IgD-negative memory B cell (primary cell): ENCODE results near the gene WDFY2. TPM values are rescaled to one million over a fixed set of nuclear protein-coding genes. Genes with fewer than 3 reads are reported as not detected.

Experiments
- H3K27ac Mint-ChIP-seq, 3 donors: one replicate each; pipeline ENCODE4 v1.8.0; 2020 to 2022; ENCODE audit warnings: mild to moderate bottlenecking in 3 of 3, mixed read lengths in 3 of 3, moderate library complexity in 1 of 3
- H3K27me3 Mint-ChIP-seq: one replicate; pipeline ENCODE4 v1.8.0; 2021; ENCODE audit warnings: mixed read lengths
- H3K36me3 Mint-ChIP-seq: one replicate; pipeline ENCODE4 v1.8.0; 2020; ENCODE audit warnings: mild to moderate bottlenecking, mixed read lengths
- H3K4me1 Mint-ChIP-seq, 3 donors: one replicate each; pipeline ENCODE4 v1.8.0; 2020 to 2022; ENCODE audit warnings: mixed read lengths in 3 of 3, mild to moderate bottlenecking in 1 of 3
- H3K4me3 Mint-ChIP-seq, 4 donors: one replicate each; pipeline ENCODE4 v1.8.0; 2020 to 2022; ENCODE audit warnings: mild to moderate bottlenecking in 4 of 4, mixed read lengths in 4 of 4, moderate library complexity in 3 of 4
- H3K9me3 Mint-ChIP-seq, 3 donors: one replicate each; pipeline ENCODE4 v1.8.0; 2020 to 2021; ENCODE audit warnings: mixed read lengths in 3 of 3, mild to moderate bottlenecking in 1 of 3
- polyA plus RNA-seq: library from polyadenylated mRNA; unstranded; fragments of 300-500 nt; fragmentation: Illumina TruSeq; gene quantifications from one replicate; pipeline ENCODE4 v1.2.3, GENCODE V29; 2021

Gene WDFY2
- polyA plus RNA-seq, 1 donor from 2014 or later = 6.0 TPM

- Mint-ChIP-seq H3K9me3 (no peaks in the 10 kb centered on the region), H3K4me1 (peaks cover 36 to 44% (median 39%) of the 10 kb centered on the region in 3 donors), H3K27ac (peak overlapping the region in 2 of 3 donors; percentile 3 to 67), H3K4me3 (peak overlapping the region in 2 of 4 donors; percentile 72 to 83), H3K36me3 (peaks cover 8% of the 10 kb centered on the region), H3K27me3 (no peaks in the 10 kb centered on the region)
Observed at GRCh38 chr13:51601601-51602565, 17.6 kb downstream of the WDFY2 start.

GRCh38 chr13:51603716-51604115, 19.5 kb downstream of the WDFY2 start:
- Mint-ChIP-seq H3K27ac (no peak overlapping the region), H3K9me3 (no peaks in the 10 kb centered on the region), H3K4me1 (peaks cover 35 to 49% (median 46%) of the 10 kb centered on the region in 3 donors), H3K27me3 (no peaks in the 10 kb centered on the region), H3K36me3 (peaks cover 5% of the 10 kb centered on the region), H3K4me3 (no peak overlapping the region)

- no peaks in the 10 kb centered on the region for H3K27me3 Mint-ChIP-seq
- no peaks in the 10 kb centered on the region for H3K9me3 Mint-ChIP-seq
- no peak overlapping the region for H3K4me3 Mint-ChIP-seq
- H3K27ac Mint-ChIP-seq = peak overlapping the region in 1 of 3 donors; percentile 85
- peaks cover 40 to 54% (median 51%) of the 10 kb centered on the region in 3 donors for H3K4me1 Mint-ChIP-seq
- peaks cover 5% of the 10 kb centered on the region for H3K36me3 Mint-ChIP-seq
Observed at GRCh38 chr13:51605698-51606097, 21.4 kb downstream of the WDFY2 start.

- Mint-ChIP-seq H3K27ac (peak overlapping the region in 1 of 3 donors; percentile 62), H3K4me3 (peak overlapping the region in 1 of 4 donors; percentile 49), H3K4me1 (peaks cover 40 to 52% (median 50%) of the 10 kb centered on the region in 3 donors), H3K27me3 (no peaks in the 10 kb centered on the region), H3K9me3 (no peaks in the 10 kb centered on the region), H3K36me3 (peaks cover 5% of the 10 kb centered on the region)
Observed at GRCh38 chr13:51607165-51607564, 22.9 kb downstream of the WDFY2 start.

- Mint-ChIP-seq H3K27ac (peak overlapping the region; percentile 52 to 86 (median 73)), H3K36me3 (peaks cover 4% of the 10 kb centered on the region), H3K27me3 (peaks cover 2% of the 10 kb centered on the region), H3K4me1 (peaks cover 50 to 59% (median 56%) of the 10 kb centered on the region in 3 donors), H3K9me3 (no peaks in the 10 kb centered on the region), H3K4me3 (peak overlapping the region; percentile 13 to 82 (median 74))
Observed at GRCh38 chr13:51608857-51609406, 24.7 kb downstream of the WDFY2 start.

GRCh38 chr13:51612867-51613266, 28.6 kb downstream of the WDFY2 start:
- Mint-ChIP-seq H3K36me3 (peaks cover 2% of the 10 kb centered on the region), H3K9me3 (no peaks in the 10 kb centered on the region), H3K27ac (peak overlapping the region; percentile 0 to 59 (median 2)), H3K4me3 (peak overlapping the region in 3 of 4 donors; percentile 19 to 76 (median 36)), H3K27me3 (peaks cover 2% of the 10 kb centered on the region), H3K4me1 (peaks cover 48 to 60% (median 52%) of the 10 kb centered on the region in 3 donors)

GRCh38 chr13:51613535-51613934, 29.3 kb downstream of the WDFY2 start:
- Mint-ChIP-seq H3K36me3 (peaks cover 3% of the 10 kb centered on the region), H3K4me1 (peaks cover 43 to 66% (median 51%) of the 10 kb centered on the region in 3 donors), H3K27me3 (peaks cover 2% of the 10 kb centered on the region), H3K4me3 (peak overlapping the region in 2 of 4 donors; percentile 59 to 76), H3K9me3 (no peaks in the 10 kb centered on the region), H3K27ac (peak overlapping the region in 1 of 3 donors; percentile 59)

- Mint-ChIP-seq H3K36me3 (peaks cover 3% of the 10 kb centered on the region), H3K4me1 (peaks cover 40 to 61% (median 44%) of the 10 kb centered on the region in 3 donors), H3K4me3 (peak overlapping the region; percentile 41 to 93 (median 88)), H3K27me3 (peaks cover 2% of the 10 kb centered on the region), H3K27ac (peak overlapping the region; percentile 40 to 92 (median 85)), H3K9me3 (no peaks in the 10 kb centered on the region)
Observed at GRCh38 chr13:51614350-51614786, 30.1 kb downstream of the WDFY2 start.

GRCh38 chr13:51618626-51619025, 34.4 kb downstream of the WDFY2 start:
- peaks cover 7% of the 10 kb centered on the region for H3K36me3 Mint-ChIP-seq
- H3K4me3 Mint-ChIP-seq = peak overlapping the region in 1 of 4 donors; percentile 12
- no peaks in the 10 kb centered on the region for H3K27me3 Mint-ChIP-seq
- H3K9me3 Mint-ChIP-seq = no peaks in the 10 kb centered on the region
- H3K4me1 Mint-ChIP-seq = peaks cover 15 to 40% (median 17%) of the 10 kb centered on the region in 3 donors
- no peak overlapping the region for H3K27ac Mint-ChIP-seq

GRCh38 chr13:51619614-51620013, 35.4 kb downstream of the WDFY2 start:
- peaks cover 14 to 41% (median 18%) of the 10 kb centered on the region in 3 donors for H3K4me1 Mint-ChIP-seq
- H3K9me3 Mint-ChIP-seq = no peaks in the 10 kb centered on the region
- H3K27ac Mint-ChIP-seq = no peak overlapping the region
- no peaks in the 10 kb centered on the region for H3K27me3 Mint-ChIP-seq
- no peak overlapping the region for H3K4me3 Mint-ChIP-seq
- H3K36me3 Mint-ChIP-seq = peaks cover 6% of the 10 kb centered on the region

GRCh38 chr13:51620165-51620983, 36.1 kb downstream of the WDFY2 start:
- Mint-ChIP-seq H3K4me1 (peaks cover 12 to 41% (median 19%) of the 10 kb centered on the region in 3 donors), H3K36me3 (peaks cover 6% of the 10 kb centered on the region), H3K9me3 (no peaks in the 10 kb centered on the region), H3K4me3 (no peak overlapping the region), H3K27ac (peak overlapping the region in 1 of 3 donors; percentile 8), H3K27me3 (no peaks in the 10 kb centered on the region)

- H3K27me3 Mint-ChIP-seq = no peaks in the 10 kb centered on the region
- peaks cover 6% of the 10 kb centered on the region for H3K36me3 Mint-ChIP-seq
- H3K27ac Mint-ChIP-seq = peak overlapping the region in 1 of 3 donors; percentile 74
- H3K4me3 Mint-ChIP-seq = no peak overlapping the region
- H3K9me3 Mint-ChIP-seq = no peaks in the 10 kb centered on the region
- peaks cover 12 to 45% (median 19%) of the 10 kb centered on the region in 3 donors for H3K4me1 Mint-ChIP-seq
Observed at GRCh38 chr13:51621602-51622001, 37.3 kb downstream of the WDFY2 start.

GRCh38 chr13:51623473-51623872, 39.2 kb downstream of the WDFY2 start:
- peak overlapping the region in 1 of 3 donors; percentile 53 for H3K27ac Mint-ChIP-seq
- H3K9me3 Mint-ChIP-seq = no peaks in the 10 kb centered on the region
- no peak overlapping the region for H3K4me3 Mint-ChIP-seq
- H3K27me3 Mint-ChIP-seq = no peaks in the 10 kb centered on the region
- H3K36me3 Mint-ChIP-seq = peaks cover 7% of the 10 kb centered on the region
- peaks cover 12 to 32% (median 18%) of the 10 kb centered on the region in 3 donors for H3K4me1 Mint-ChIP-seq

GRCh38 chr13:51624207-51624606, 39.9 kb downstream of the WDFY2 start:
- Mint-ChIP-seq H3K4me3 (no peak overlapping the region), H3K36me3 (peaks cover 7% of the 10 kb centered on the region), H3K4me1 (peaks cover 16 to 37% (median 25%) of the 10 kb centered on the region in 3 donors), H3K9me3 (no peaks in the 10 kb centered on the region), H3K27me3 (no peaks in the 10 kb centered on the region), H3K27ac (peak overlapping the region in 1 of 3 donors; percentile 93)
